Islet of Langerhans (tissue), 1 donor: Measurements from ENCODE around the gene PHTF2.

Experiments used
- FAIRE-seq: peaks from one replicate; lab custom pipeline; 2011; peaks lifted over from hg19 to GRCh38; lab: Jason Lieb, UNC

The PHTF2 gene

GRCh38 chr7:77935652-77936348, 137.2 kb downstream of the PHTF2 start:
- peak; percentile 92 for FAIRE-seq

- FAIRE-seq, result peak; percentile 92
These were observed 142.1 kb downstream of the PHTF2 start for GRCh38 chr7:77940647-77941046.

GRCh38 chr7:77942431-77942830, 143.9 kb downstream of the PHTF2 start:
- peak; percentile 43 for FAIRE-seq

- FAIRE-seq, result no peak
These were observed 145.9 kb downstream of the PHTF2 start for GRCh38 chr7:77944183-77945182.

- FAIRE-seq, result no peak
These were observed 152.0 kb downstream of the PHTF2 start for GRCh38 chr7:77950548-77950947.

GRCh38 chr7:77954773-77955555, 156.4 kb downstream of the PHTF2 start:
- FAIRE-seq, result peak; percentile 38

- no peak for FAIRE-seq
These were observed 159.9 kb downstream of the PHTF2 start for GRCh38 chr7:77958436-77958835.

- FAIRE-seq, result no peak
These were observed 160.5 kb downstream of the PHTF2 start for GRCh38 chr7:77959080-77959479.

- FAIRE-seq, result no peak
These were observed 161.8 kb downstream of the PHTF2 start for GRCh38 chr7:77960336-77960735.

GRCh38 chr7:77967429-77967828, 168.9 kb downstream of the PHTF2 start:
- FAIRE-seq, result no peak

- no peak for FAIRE-seq
These were observed 173.2 kb downstream of the PHTF2 start for GRCh38 chr7:77971726-77972125.

- FAIRE-seq, result no peak
These were observed 177.3 kb downstream of the PHTF2 start for GRCh38 chr7:77975672-77976480.

GRCh38 chr7:77979219-77979618, 180.6 kb downstream of the PHTF2 start:
- no peak for FAIRE-seq

- no peak for FAIRE-seq
These were observed 181.6 kb downstream of the PHTF2 start for GRCh38 chr7:77980087-77980713.

GRCh38 chr7:77982926-77983550, 184.5 kb downstream of the PHTF2 start:
- no peak for FAIRE-seq

GRCh38 chr7:77983973-77984372, 185.4 kb downstream of the PHTF2 start:
- no peak for FAIRE-seq

- no peak for FAIRE-seq
These were observed 186.8 kb downstream of the PHTF2 start for GRCh38 chr7:77985232-77985973.

GRCh38 chr7:77985974-77986339, 187.4 kb downstream of the PHTF2 start:
- no peak for FAIRE-seq

- no peak for FAIRE-seq
These were observed 191.5 kb downstream of the PHTF2 start for GRCh38 chr7:77989981-77990566.

- no peak for FAIRE-seq
These were observed 193.1 kb downstream of the PHTF2 start for GRCh38 chr7:77991656-77992055.
